Stimulated activated CD8-positive, alpha-beta memory T cell treated with anti-CD3 and anti-CD28 coated beads, Interleukin-7, amount 100 ng/mL, for 1 hour (primary cell): ENCODE data around the gene RAI1.

ENCODE experiments used
- DNase-seq, 2 donors: peaks; one replicate each; pipeline ENCODE4 v3.0.0-alpha.2; 2020; ENCODE audit warnings: low read depth in 2 of 2

RAI1 gene

GRCh38 chr17:17699491-17699890, 18.2 kb downstream of the RAI1 start:
- DNase-seq, result no peak

GRCh38 chr17:17700251-17700969, 19.2 kb downstream of the RAI1 start:
- DNase-seq, result no peak

GRCh38 chr17:17701112-17701511, 19.9 kb downstream of the RAI1 start:
- no peak for DNase-seq

- no peak for DNase-seq
Measured at GRCh38 chr17:17701658-17702057, 20.4 kb downstream of the RAI1 start.

GRCh38 chr17:17702449-17703139, 21.3 kb downstream of the RAI1 start:
- no peak for DNase-seq

GRCh38 chr17:17703140-17703919, 22.1 kb downstream of the RAI1 start:
- no peak for DNase-seq

- DNase-seq, result no peak
Measured at GRCh38 chr17:17704931-17705330, 23.7 kb downstream of the RAI1 start.

- no peak for DNase-seq
Measured at GRCh38 chr17:17706140-17707060, 25.1 kb downstream of the RAI1 start.

GRCh38 chr17:17708295-17708694, 27.0 kb downstream of the RAI1 start:
- no peak for DNase-seq

GRCh38 chr17:17708816-17709215, 27.6 kb downstream of the RAI1 start:
- DNase-seq, result no peak

GRCh38 chr17:17709815-17710321, 28.6 kb downstream of the RAI1 start:
- DNase-seq, result no peak

- DNase-seq, result no peak
Measured at GRCh38 chr17:17710355-17710727, 29.1 kb downstream of the RAI1 start.

GRCh38 chr17:17710728-17711541, 29.7 kb downstream of the RAI1 start:
- DNase-seq, result no peak

- DNase-seq, result no peak
Measured at GRCh38 chr17:17711641-17712162, 30.4 kb downstream of the RAI1 start.

GRCh38 chr17:17712268-17712924, 31.1 kb downstream of the RAI1 start:
- DNase-seq, result no peak

- no peak for DNase-seq
Measured at GRCh38 chr17:17713839-17714238, 32.6 kb downstream of the RAI1 start.

GRCh38 chr17:17714261-17714866, 33.1 kb downstream of the RAI1 start:
- DNase-seq, result no peak

GRCh38 chr17:17714879-17715278, 33.6 kb downstream of the RAI1 start:
- no peak for DNase-seq

- no peak for DNase-seq
Measured at GRCh38 chr17:17716837-17717523, 35.7 kb downstream of the RAI1 start.
